IPS-18a (cell line): Measurements from ENCODE around the gene N4BP2.
"Not testable (repeated sequence)": the region's sequence is repeated elsewhere in the genome, so short reads cannot be mapped to it uniquely, and the experiment has no call there.

Source experiments
- H3K27ac ChIP-seq: one replicate; pipeline ENCODE4 v1.5.1; 2013; ENCODE audit warnings: low read length
- H3K27me3 ChIP-seq: one replicate; pipeline ENCODE4 v1.6.1; 2013; ENCODE audit warnings: mild to moderate bottlenecking, low read length; ENCODE audit not compliant: control insufficient read depth, insufficient read depth
- H3K36me3 ChIP-seq: one replicate; pipeline ENCODE4 v1.6.1; 2013; ENCODE audit warnings: low read depth, low read length; ENCODE audit not compliant: control insufficient read depth
- H3K4me1 ChIP-seq: one replicate; pipeline ENCODE4 v1.6.1; 2013; ENCODE audit warnings: low read depth, low read length; ENCODE audit not compliant: control insufficient read depth
- H3K4me3 ChIP-seq: one replicate; pipeline ENCODE4 v1.5.1; 2013; ENCODE audit warnings: low read length
- H3K9ac ChIP-seq: one replicate; pipeline ENCODE4 v1.6.1; 2013; ENCODE audit warnings: mild to moderate bottlenecking, low read length, moderate library complexity
- H3K9me3 ChIP-seq: one replicate; pipeline ENCODE4 v1.6.1; 2013; ENCODE audit warnings: low read depth, low read length; ENCODE audit not compliant: control insufficient read depth

Gene N4BP2

GRCh38 chr4:40093400-40093799 is 36.8 kb downstream of the N4BP2 start:
- not testable (repeated sequence) for H3K27ac ChIP-seq

GRCh38 chr4:40099010-40099409 is 42.4 kb downstream of the N4BP2 start:
- Histone ChIP-seq H3K9ac (no peak overlapping the region), H3K36me3 (peaks cover 12% of the 10 kb centered on the region), H3K27me3 (no peaks in the 10 kb centered on the region), H3K4me1 (no peaks in the 10 kb centered on the region), H3K9me3 (no peaks in the 10 kb centered on the region), H3K27ac (no peak overlapping the region), H3K4me3 (no peak overlapping the region)

More at GRCh38 chr4:40093400-40093799, 36.8 kb downstream of the N4BP2 start:
- H3K27me3 ChIP-seq, H3K9ac ChIP-seq, H3K4me3 ChIP-seq, H3K9me3 ChIP-seq, H3K4me1 ChIP-seq, H3K36me3 ChIP-seq: not testable (repeated sequence)

GRCh38 chr4:40107150-40107549 is 50.5 kb downstream of the N4BP2 start:
- H3K27me3 ChIP-seq, H3K4me1 ChIP-seq, H3K9ac ChIP-seq, H3K9me3 ChIP-seq, H3K4me3 ChIP-seq, H3K27ac ChIP-seq: not testable (repeated sequence)
- peaks cover 20% of the 10 kb centered on the region for H3K36me3 ChIP-seq

GRCh38 chr4:40112027-40112792 is 55.6 kb downstream of the N4BP2 start:
- Histone ChIP-seq H3K27me3 (no peaks in the 10 kb centered on the region), H3K27ac (no peak overlapping the region), H3K36me3 (peaks cover 16% of the 10 kb centered on the region), H3K4me3 (no peak overlapping the region), H3K4me1 (no peaks in the 10 kb centered on the region), H3K9ac (no peak overlapping the region), H3K9me3 (no peaks in the 10 kb centered on the region)

- H3K27me3 ChIP-seq = no peaks in the 10 kb centered on the region
- no peaks in the 10 kb centered on the region for H3K9me3 ChIP-seq
- H3K4me1 ChIP-seq = peaks cover 6% of the 10 kb centered on the region
- no peak overlapping the region for H3K4me3 ChIP-seq
- H3K27ac ChIP-seq = no peak overlapping the region
- H3K36me3 ChIP-seq = peaks cover 12% of the 10 kb centered on the region
- H3K9ac ChIP-seq = no peak overlapping the region
Observed at GRCh38 chr4:40114206-40114605, 57.6 kb downstream of the N4BP2 start.

GRCh38 chr4:40118861-40119260 is 62.2 kb downstream of the N4BP2 start:
- Histone ChIP-seq H3K36me3 (peaks cover 13% of the 10 kb centered on the region), H3K9me3 (no peaks in the 10 kb centered on the region), H3K27ac (peak overlapping the region; percentile 24), H3K4me3 (peak overlapping the region; percentile 34), H3K4me1 (peaks cover 28% of the 10 kb centered on the region), H3K9ac (peak overlapping the region; percentile 18), H3K27me3 (no peaks in the 10 kb centered on the region)

GRCh38 chr4:40119344-40119743 is 62.7 kb downstream of the N4BP2 start:
- Histone ChIP-seq H3K4me3 (peak overlapping the region; percentile 34), H3K36me3 (peaks cover 13% of the 10 kb centered on the region), H3K4me1 (peaks cover 28% of the 10 kb centered on the region), H3K27me3 (no peaks in the 10 kb centered on the region), H3K9ac (peak overlapping the region; percentile 18), H3K9me3 (no peaks in the 10 kb centered on the region), H3K27ac (no peak overlapping the region)

- H3K27ac ChIP-seq = peak overlapping the region; percentile 6
- H3K27me3 ChIP-seq = no peaks in the 10 kb centered on the region
- H3K36me3 ChIP-seq = peaks cover 24% of the 10 kb centered on the region
- H3K4me3 ChIP-seq = no peak overlapping the region
- no peak overlapping the region for H3K9ac ChIP-seq
- H3K4me1 ChIP-seq = peaks cover 28% of the 10 kb centered on the region
- no peaks in the 10 kb centered on the region for H3K9me3 ChIP-seq
Observed at GRCh38 chr4:40121515-40121914, 64.9 kb downstream of the N4BP2 start.

GRCh38 chr4:40122941-40123340 is 66.3 kb downstream of the N4BP2 start:
- peaks cover 24% of the 10 kb centered on the region for H3K36me3 ChIP-seq
- H3K4me3 ChIP-seq = no peak overlapping the region
- H3K27ac ChIP-seq = no peak overlapping the region
- no peaks in the 10 kb centered on the region for H3K27me3 ChIP-seq
- H3K4me1 ChIP-seq = peaks cover 28% of the 10 kb centered on the region
- H3K9me3 ChIP-seq = no peaks in the 10 kb centered on the region
- H3K9ac ChIP-seq = no peak overlapping the region

GRCh38 chr4:40124690-40125089 is 68.0 kb downstream of the N4BP2 start:
- Histone ChIP-seq H3K36me3 (peaks cover 24% of the 10 kb centered on the region), H3K27ac (no peak overlapping the region), H3K4me1 (peaks cover 16% of the 10 kb centered on the region)

GRCh38 chr4:40130401-40131036 is 73.9 kb downstream of the N4BP2 start:
- Histone ChIP-seq H3K9ac (no peak overlapping the region), H3K4me3 (no peak overlapping the region), H3K27ac (no peak overlapping the region), H3K9me3 (no peaks in the 10 kb centered on the region), H3K27me3 (no peaks in the 10 kb centered on the region), H3K36me3 (peaks cover 16% of the 10 kb centered on the region), H3K4me1 (no peaks in the 10 kb centered on the region)

More at GRCh38 chr4:40124690-40125089, 68.0 kb downstream of the N4BP2 start:
- H3K4me3 ChIP-seq = no peak overlapping the region
- H3K27me3 ChIP-seq = no peaks in the 10 kb centered on the region
- no peaks in the 10 kb centered on the region for H3K9me3 ChIP-seq
- no peak overlapping the region for H3K9ac ChIP-seq

- H3K4me1 ChIP-seq = no peaks in the 10 kb centered on the region
- H3K36me3 ChIP-seq = peaks cover 19% of the 10 kb centered on the region
- H3K27me3 ChIP-seq = no peaks in the 10 kb centered on the region
- no peaks in the 10 kb centered on the region for H3K9me3 ChIP-seq
- no peak overlapping the region for H3K4me3 ChIP-seq
- no peak overlapping the region for H3K27ac ChIP-seq
- H3K9ac ChIP-seq = no peak overlapping the region
Observed at GRCh38 chr4:40132816-40133215, 76.2 kb downstream of the N4BP2 start.
